AG04450 (cell line): ENCODE data around the gene CCDC34. TPM values are rescaled to one million over a fixed set of nuclear protein-coding genes. Genes with fewer than 3 reads are reported as not detected.

Source experiments
- CTCF ChIA-PET: fragments of 300-600, 350-600 bp; formaldehyde crosslinking; extraction: SDS; loops from one replicate; lab custom pipeline; 2022; ENCODE audit warnings: antibody characterized with exemption, inconsistent platforms; lab: Charles Lee
- POLR2A ChIA-PET: fragments of 350-600 bp; formaldehyde crosslinking; extraction: SDS; loops from one replicate; lab custom pipeline; 2021; ENCODE audit warnings: antibody characterized with exemption, inconsistent platforms; lab: Yijun Ruan, JAX
- DNase-seq: peaks from one replicate; pipeline ENCODE4 v3.0.0-alpha.2; 2011; ENCODE audit warnings: low read depth, low spot score
- H3K27ac ChIP-seq: one replicate; pipeline ENCODE4 v1.5.1; 2012; ENCODE audit warnings: low read depth, low read length, control low read depth
- H3K27me3 ChIP-seq: one replicate; pipeline ENCODE4 v1.6.0; 2012; ENCODE audit warnings: low read length; ENCODE audit not compliant: control insufficient read depth, insufficient read depth
- H3K4me3 ChIP-seq: 2 replicates; pipeline ENCODE4 v1.5.1; 2011; ENCODE audit warnings: mild to moderate bottlenecking, low read depth, low read length, control low read depth
- H3K9me3 ChIP-seq: 2 replicates; pipeline ENCODE4 v1.5.1; 2012; ENCODE audit warnings: low read length; ENCODE audit not compliant: control insufficient read depth, insufficient read depth
- polyA plus RNA-seq: library from polyadenylated mRNA; depleted of rRNA; stranded (reverse); fragments of >200 nt; gene quantifications from 2 replicates; pipeline ENCODE4 v1.2.3, GENCODE V29; 2011
- TF ChIP-seq, protein P1 (sequence below): IDR thresholded peaks from 2 replicates; pipeline ENCODE4 v1.5.1; 2011; ENCODE audit warnings: low read depth, low read length, control low read depth, inconsistent platforms

CCDC34 gene
- polyA plus RNA-seq, 1 experiment = 3.9 TPM

DNA sequence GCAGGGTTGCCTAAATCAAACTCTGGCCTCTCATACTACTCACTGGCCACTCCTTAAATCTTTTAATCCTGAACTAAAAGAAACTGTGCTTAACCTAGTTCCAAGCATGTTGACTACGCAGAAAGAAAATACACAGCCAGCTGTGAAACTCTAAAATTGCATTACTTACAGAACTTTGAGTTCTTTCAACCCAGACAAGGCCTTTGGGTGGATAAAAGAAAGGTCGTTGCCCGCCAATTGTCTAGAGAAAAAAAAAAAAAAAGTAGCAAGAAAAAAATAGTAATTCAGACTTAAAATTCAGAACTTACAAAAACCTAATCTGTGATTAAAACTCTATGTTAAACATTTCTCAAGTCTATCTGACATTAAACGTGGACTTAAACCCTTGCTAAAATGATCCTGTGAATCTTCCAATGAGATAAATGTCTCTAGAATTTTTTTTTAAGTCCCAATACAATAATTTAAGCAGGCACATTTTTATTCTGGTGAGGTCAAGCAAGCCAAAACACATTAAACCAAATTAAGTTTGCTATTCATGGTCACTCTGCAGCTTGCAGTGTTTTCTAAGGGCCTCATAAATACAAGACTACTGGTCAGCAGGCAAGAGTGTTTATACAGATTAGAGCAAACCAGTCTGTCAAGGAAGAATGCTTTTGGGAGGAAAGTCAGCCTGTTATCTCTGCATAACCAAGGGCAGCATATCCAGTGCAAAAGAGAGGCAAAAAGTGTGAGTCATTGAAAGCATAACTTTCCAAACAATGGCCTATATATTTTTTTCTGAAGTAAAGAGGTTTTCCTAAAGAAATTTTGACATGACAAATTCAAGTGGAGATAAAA, 29.5 kb upstream of the CCDC34 start:
- Histone ChIP-seq H3K4me3 (no peak overlapping the region), H3K27me3 (peaks cover 3% of the 10 kb centered on the region), H3K9me3 (no peaks in the 10 kb centered on the region), H3K27ac (no peak overlapping the region)
- peak; percentile 60 for DNase-seq
- TF ChIP-seq, protein P1, sequence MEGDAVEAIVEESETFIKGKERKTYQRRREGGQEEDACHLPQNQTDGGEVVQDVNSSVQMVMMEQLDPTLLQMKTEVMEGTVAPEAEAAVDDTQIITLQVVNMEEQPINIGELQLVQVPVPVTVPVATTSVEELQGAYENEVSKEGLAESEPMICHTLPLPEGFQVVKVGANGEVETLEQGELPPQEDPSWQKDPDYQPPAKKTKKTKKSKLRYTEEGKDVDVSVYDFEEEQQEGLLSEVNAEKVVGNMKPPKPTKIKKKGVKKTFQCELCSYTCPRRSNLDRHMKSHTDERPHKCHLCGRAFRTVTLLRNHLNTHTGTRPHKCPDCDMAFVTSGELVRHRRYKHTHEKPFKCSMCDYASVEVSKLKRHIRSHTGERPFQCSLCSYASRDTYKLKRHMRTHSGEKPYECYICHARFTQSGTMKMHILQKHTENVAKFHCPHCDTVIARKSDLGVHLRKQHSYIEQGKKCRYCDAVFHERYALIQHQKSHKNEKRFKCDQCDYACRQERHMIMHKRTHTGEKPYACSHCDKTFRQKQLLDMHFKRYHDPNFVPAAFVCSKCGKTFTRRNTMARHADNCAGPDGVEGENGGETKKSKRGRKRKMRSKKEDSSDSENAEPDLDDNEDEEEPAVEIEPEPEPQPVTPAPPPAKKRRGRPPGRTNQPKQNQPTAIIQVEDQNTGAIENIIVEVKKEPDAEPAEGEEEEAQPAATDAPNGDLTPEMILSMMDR = no peak
- ChIA-PET CTCF (no interaction called here), POLR2A (no interaction called here)

GRCh38 chr11:27391331-27392015, 28.5 kb upstream of the CCDC34 start:
- Histone ChIP-seq H3K27me3 (no peaks in the 10 kb centered on the region), H3K9me3 (no peaks in the 10 kb centered on the region), H3K27ac (no peak overlapping the region), H3K4me3 (no peak overlapping the region)
- no peak for DNase-seq
- ChIA-PET POLR2A (no interaction called here), CTCF (interaction anchor here (1.2 to 1.3 kb wide), 2 partner anchors 9 to 188 kb away, joined by 3 read pairs; no protein-coding TSS in a partner anchor)
- TF ChIP-seq, protein P1 = no peak

GRCh38 chr11:27390318-27391295, 27.6 kb upstream of the CCDC34 start:
- DNase-seq = no peak
- H3K27me3 ChIP-seq = no peaks in the 10 kb centered on the region
- H3K27ac ChIP-seq = no peak overlapping the region
- H3K9me3 ChIP-seq = no peaks in the 10 kb centered on the region
- ChIA-PET POLR2A (no interaction called here), CTCF (interaction anchor here (1.2 to 1.3 kb wide), 2 partner anchors 10 to 188 kb away, joined by 3 read pairs; no protein-coding TSS in a partner anchor)
- TF ChIP-seq, protein P1 = no peak
- H3K4me3 ChIP-seq = no peak overlapping the region

DNA sequence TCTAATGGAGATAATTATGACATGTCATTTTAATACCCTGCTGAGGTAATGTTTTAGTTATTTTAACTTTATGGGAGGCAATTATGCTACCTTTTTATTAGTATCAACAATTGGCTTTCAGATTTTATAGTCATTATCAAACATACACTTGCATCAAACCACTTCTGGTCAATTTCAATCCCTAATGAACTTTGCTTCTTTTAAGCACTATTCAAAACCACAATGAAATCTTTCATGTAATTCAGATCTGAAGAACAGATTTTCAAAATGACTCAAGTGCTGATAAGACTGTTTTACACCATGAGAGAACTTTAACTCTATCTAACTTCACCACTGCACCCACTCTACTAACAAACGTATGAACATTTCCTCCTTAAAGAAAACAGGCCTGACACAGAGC, 25.9 kb upstream of the CCDC34 start:
- TF ChIP-seq, protein P1 = no peak
- DNase-seq = no peak
- ChIA-PET CTCF (no interaction called here), POLR2A (no interaction called here)
- Histone ChIP-seq H3K4me3 (no peak overlapping the region), H3K27ac (no peak overlapping the region), H3K9me3 (no peaks in the 10 kb centered on the region), H3K27me3 (no peaks in the 10 kb centered on the region)
